Parathyroid adenoma (tissue), 2 donors: Measurements from ENCODE around the gene CREB3L2.

ENCODE experiments used
- H2AFZ ChIP-seq: fragments of 300-600 bp; sonication (generic); one replicate; pipeline ENCODE4 v1.7.0; 2017; ENCODE audit warnings: antibody characterized with exemption, mild to moderate bottlenecking
- H3K27ac ChIP-seq: fragments of 300-600 bp; sonication (generic); one replicate; pipeline ENCODE4 v1.7.0; 2017
- H3K27me3 ChIP-seq: fragments of 300-600 bp; sonication (generic); one replicate; pipeline ENCODE4 v1.7.0; 2017; ENCODE audit warnings: low read length; ENCODE audit not compliant: control insufficient read depth, insufficient read depth
- H3K36me3 ChIP-seq: fragments of 300-600 bp; sonication (generic); one replicate; pipeline ENCODE4 v1.7.0; 2017; ENCODE audit warnings: low read length; ENCODE audit not compliant: control insufficient read depth, insufficient read depth
- H3K4me1 ChIP-seq: fragments of 300-600 bp; sonication (generic); one replicate; pipeline ENCODE4 v1.7.0; 2017; ENCODE audit warnings: control low read depth
- H3K4me2 ChIP-seq: fragments of 300-600 bp; sonication (generic); one replicate; pipeline ENCODE4 v1.7.0; 2017; ENCODE audit warnings: low read length
- H3K4me3 ChIP-seq: fragments of 300-600 bp; sonication (generic); one replicate; pipeline ENCODE4 v1.7.0; 2017; ENCODE audit warnings: low read depth, low read length
- H3K79me2 ChIP-seq: fragments of 300-600 bp; sonication (generic); one replicate; pipeline ENCODE4 v1.7.0; 2017; ENCODE audit warnings: control low read depth
- H3K9ac ChIP-seq: fragments of 300-600 bp; sonication (generic); one replicate; pipeline ENCODE4 v1.7.0; 2017; ENCODE audit warnings: mild to moderate bottlenecking
- H3K9me3 ChIP-seq: fragments of 300-600 bp; sonication (generic); one replicate; pipeline ENCODE4 v1.7.0; 2017; ENCODE audit warnings: low read length; ENCODE audit not compliant: control insufficient read depth
- TF ChIP-seq, protein P1 (sequence below): fragments of 300-600 bp; sonication (generic); IDR thresholded peaks from one replicate; pipeline ENCODE4 v1.7.0; 2017; ENCODE audit warnings: antibody characterized with exemption, mild to moderate bottlenecking
- donor health status: primary hyperparathyroidism.

CREB3L2 gene

GRCh38 chr7:137850972-137851945 is 150.6 kb downstream of the CREB3L2 start:
- TF ChIP-seq, protein P1, sequence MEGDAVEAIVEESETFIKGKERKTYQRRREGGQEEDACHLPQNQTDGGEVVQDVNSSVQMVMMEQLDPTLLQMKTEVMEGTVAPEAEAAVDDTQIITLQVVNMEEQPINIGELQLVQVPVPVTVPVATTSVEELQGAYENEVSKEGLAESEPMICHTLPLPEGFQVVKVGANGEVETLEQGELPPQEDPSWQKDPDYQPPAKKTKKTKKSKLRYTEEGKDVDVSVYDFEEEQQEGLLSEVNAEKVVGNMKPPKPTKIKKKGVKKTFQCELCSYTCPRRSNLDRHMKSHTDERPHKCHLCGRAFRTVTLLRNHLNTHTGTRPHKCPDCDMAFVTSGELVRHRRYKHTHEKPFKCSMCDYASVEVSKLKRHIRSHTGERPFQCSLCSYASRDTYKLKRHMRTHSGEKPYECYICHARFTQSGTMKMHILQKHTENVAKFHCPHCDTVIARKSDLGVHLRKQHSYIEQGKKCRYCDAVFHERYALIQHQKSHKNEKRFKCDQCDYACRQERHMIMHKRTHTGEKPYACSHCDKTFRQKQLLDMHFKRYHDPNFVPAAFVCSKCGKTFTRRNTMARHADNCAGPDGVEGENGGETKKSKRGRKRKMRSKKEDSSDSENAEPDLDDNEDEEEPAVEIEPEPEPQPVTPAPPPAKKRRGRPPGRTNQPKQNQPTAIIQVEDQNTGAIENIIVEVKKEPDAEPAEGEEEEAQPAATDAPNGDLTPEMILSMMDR: no peak
- Histone ChIP-seq H3K4me3 (no peak overlapping the region), H3K4me2 (no peak overlapping the region), H3K4me1 (no peaks in the 10 kb centered on the region), H3K36me3 (no peaks in the 10 kb centered on the region), H3K79me2 (no peaks in the 10 kb centered on the region), H3K9ac (no peak overlapping the region), H3K27me3 (no peaks in the 10 kb centered on the region), H3K9me3 (no peaks in the 10 kb centered on the region), H3K27ac (no peak overlapping the region), H2AFZ (no peak overlapping the region)

- H3K4me3 ChIP-seq: no peak overlapping the region
- H3K4me1 ChIP-seq: no peaks in the 10 kb centered on the region
- no peaks in the 10 kb centered on the region for H3K9me3 ChIP-seq
- TF ChIP-seq, protein P1: no peak
- H3K36me3 ChIP-seq: no peaks in the 10 kb centered on the region
- H3K27ac ChIP-seq: no peak overlapping the region
- H3K4me2 ChIP-seq: no peak overlapping the region
- H3K9ac ChIP-seq: no peak overlapping the region
- no peak overlapping the region for H2AFZ ChIP-seq
- no peaks in the 10 kb centered on the region for H3K27me3 ChIP-seq
- no peaks in the 10 kb centered on the region for H3K79me2 ChIP-seq
Measured at GRCh38 chr7:137850571-137850970, 151.3 kb downstream of the CREB3L2 start.

DNA sequence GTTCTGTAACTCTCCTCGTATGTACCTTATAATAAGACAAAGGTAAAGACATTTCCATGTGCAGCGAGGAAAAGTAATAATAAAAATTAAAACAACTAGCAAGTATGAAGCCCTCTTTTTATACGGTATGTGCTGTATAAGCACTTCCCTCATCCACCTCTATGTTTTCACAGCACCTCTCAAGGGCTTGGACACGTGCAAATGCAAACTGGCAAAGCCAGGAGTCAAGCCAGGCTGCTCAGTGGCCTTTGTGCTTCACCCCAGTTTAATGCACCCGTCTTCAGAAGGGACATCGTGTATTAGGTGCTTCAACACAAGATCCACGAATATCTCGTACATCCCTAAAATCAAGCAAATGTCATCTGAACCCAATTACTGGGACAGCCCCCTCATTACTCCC is 153.8 kb downstream of the CREB3L2 start:
- Histone ChIP-seq H3K9ac (no peak overlapping the region), H3K27me3 (no peaks in the 10 kb centered on the region), H3K79me2 (no peaks in the 10 kb centered on the region), H3K27ac (no peak overlapping the region), H3K4me1 (no peaks in the 10 kb centered on the region), H3K4me2 (no peak overlapping the region), H3K9me3 (no peaks in the 10 kb centered on the region), H3K36me3 (no peaks in the 10 kb centered on the region), H3K4me3 (no peak overlapping the region), H2AFZ (no peak overlapping the region)
- TF ChIP-seq, protein P1: no peak

DNA sequence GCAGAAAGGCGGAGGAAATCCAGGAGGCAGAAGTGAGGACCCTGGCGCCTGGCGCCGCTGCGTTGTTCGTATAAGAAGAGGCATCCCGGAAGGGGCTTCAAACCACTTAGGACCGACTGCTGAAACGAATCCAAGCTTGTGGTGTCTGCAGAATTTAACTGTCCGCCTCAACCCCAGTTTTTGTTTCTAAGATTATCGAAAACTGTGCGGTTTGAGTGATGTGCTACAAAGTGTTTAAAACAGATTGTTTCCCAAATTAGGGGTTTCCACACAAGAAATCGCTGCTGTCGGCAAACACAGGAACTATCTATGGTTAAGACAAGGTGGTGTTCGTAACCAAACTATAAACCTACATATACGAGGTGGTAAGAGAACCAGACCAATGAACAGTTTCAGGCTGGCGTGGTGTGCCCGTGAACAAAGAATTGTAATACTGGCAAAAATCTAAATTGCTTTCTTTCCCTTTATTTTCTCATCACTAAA is 154.3 kb downstream of the CREB3L2 start:
- no peak overlapping the region for H3K4me3 ChIP-seq
- H3K79me2 ChIP-seq: no peaks in the 10 kb centered on the region
- H3K27ac ChIP-seq: no peak overlapping the region
- no peak overlapping the region for H3K4me2 ChIP-seq
- H3K4me1 ChIP-seq: no peaks in the 10 kb centered on the region
- TF ChIP-seq, protein P1: no peak
- H2AFZ ChIP-seq: no peak overlapping the region
- H3K9me3 ChIP-seq: no peaks in the 10 kb centered on the region
- H3K9ac ChIP-seq: no peak overlapping the region
- no peaks in the 10 kb centered on the region for H3K27me3 ChIP-seq
- H3K36me3 ChIP-seq: no peaks in the 10 kb centered on the region
